ENCODE results near the gene ZSCAN22.

- TF ChIP-seq FOS (IDR thresholded peaks at IDR 0.05; ENCODE audit: low read depth, low read length), result no peak
- no peak for TF ChIP-seq CTCF (conservative IDR thresholded peaks at IDR 0.05; ENCODE audit: low read depth, low read length)
- no peak for TF ChIP-seq POLR2A (IDR thresholded peaks at IDR 0.05; ENCODE audit: low read depth, low read length)
- TF ChIP-seq USF2 (IDR thresholded peaks at IDR 0.05; ENCODE audit: low read depth, low read length), result no peak
- TF ChIP-seq SMC3 (IDR thresholded peaks at IDR 0.05; ENCODE audit: low read depth, low read length), result no peak
- TF ChIP-seq MXI1 (IDR thresholded peaks at IDR 0.05; ENCODE audit: borderline replicate concordance, low read depth, low read length), result no peak
- no peak for TF ChIP-seq RAD21 (IDR thresholded peaks at IDR 0.05; ENCODE audit: low read length)
- no peak for TF ChIP-seq BHLHE40 (IDR thresholded peaks at IDR 0.05; ENCODE audit: low read depth, low read length)
Measured at GRCh38 chr19:58366585-58367430, 40.0 kb downstream of the ZSCAN22 start.
